OCI-LY7 (cell line): ENCODE results near the gene FRMPD2.

Experiments
- CTCF ChIP-seq: fragments of 200-600 bp; sonication (generic); conservative IDR thresholded peaks from 2 replicates; pipeline ENCODE4 v1.5.1; 2014; ENCODE audit warnings: mild to moderate bottlenecking, antibody characterized with exemption, low read length, moderate library complexity, mixed read lengths
- EZH2phosphoT487 ChIP-seq: fragments of 200-600 bp; sonication (generic); IDR thresholded peaks from 2 replicates; pipeline ENCODE4 v1.6.1; 2018; ENCODE audit warnings: low read depth, borderline replicate concordance, mild to moderate bottlenecking, mixed run types, antibody characterized with exemption, low read length, moderate library complexity, mixed read lengths

- no peak for TF ChIP-seq EZH2phosphoT487
- no peak for TF ChIP-seq CTCF
Observed at GRCh38 chr10:48285710-48286109, 11.2 kb upstream of the FRMPD2 start.
